ENCODE results near the gene ANO3.

ANO3 gene

DNA sequence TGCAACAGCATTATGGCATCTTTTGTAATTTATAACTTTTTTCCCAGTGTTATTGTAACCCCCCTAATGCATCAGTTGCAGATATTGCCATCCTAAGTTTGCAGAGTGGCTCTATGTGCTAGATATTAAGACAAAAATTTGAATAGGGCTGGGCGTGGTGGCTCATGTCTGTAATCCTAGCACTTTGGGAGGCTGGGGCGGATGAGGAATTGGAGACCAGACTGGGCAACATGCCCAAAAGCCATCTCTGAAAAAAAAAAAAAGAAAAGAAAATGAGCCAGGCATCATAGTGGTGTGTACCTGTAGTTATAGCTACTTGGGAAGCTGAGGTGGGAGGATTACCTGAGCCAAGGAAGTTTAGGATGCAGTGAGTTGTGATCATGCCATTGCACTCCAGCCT, 290.3 kb downstream of the ANO3 start:
- H3K9me2 ChIP-seq (replicated peaks; ENCODE audit: control insufficient read depth, low read length), result no peaks in the 10 kb centered on the region
- H4K20me1 ChIP-seq (ENCODE audit: control insufficient read depth, insufficient read depth, low read depth, low read length), result no peaks in the 10 kb centered on the region
- no peaks in the 10 kb centered on the region for H3F3A ChIP-seq (ENCODE audit: control insufficient read depth, insufficient read depth)
- H3K27me3 ChIP-seq (ENCODE audit: control insufficient read depth, low read length), result no peaks in the 10 kb centered on the region
- H3K36me3 ChIP-seq (ENCODE audit: control insufficient read depth, low read length), result no peaks in the 10 kb centered on the region
- no peak for TF ChIP-seq EZH2phosphoT487 (IDR thresholded peaks at IDR 0.05; ENCODE audit: borderline replicate concordance, low read length)
- TF ChIP-seq, protein P1, sequence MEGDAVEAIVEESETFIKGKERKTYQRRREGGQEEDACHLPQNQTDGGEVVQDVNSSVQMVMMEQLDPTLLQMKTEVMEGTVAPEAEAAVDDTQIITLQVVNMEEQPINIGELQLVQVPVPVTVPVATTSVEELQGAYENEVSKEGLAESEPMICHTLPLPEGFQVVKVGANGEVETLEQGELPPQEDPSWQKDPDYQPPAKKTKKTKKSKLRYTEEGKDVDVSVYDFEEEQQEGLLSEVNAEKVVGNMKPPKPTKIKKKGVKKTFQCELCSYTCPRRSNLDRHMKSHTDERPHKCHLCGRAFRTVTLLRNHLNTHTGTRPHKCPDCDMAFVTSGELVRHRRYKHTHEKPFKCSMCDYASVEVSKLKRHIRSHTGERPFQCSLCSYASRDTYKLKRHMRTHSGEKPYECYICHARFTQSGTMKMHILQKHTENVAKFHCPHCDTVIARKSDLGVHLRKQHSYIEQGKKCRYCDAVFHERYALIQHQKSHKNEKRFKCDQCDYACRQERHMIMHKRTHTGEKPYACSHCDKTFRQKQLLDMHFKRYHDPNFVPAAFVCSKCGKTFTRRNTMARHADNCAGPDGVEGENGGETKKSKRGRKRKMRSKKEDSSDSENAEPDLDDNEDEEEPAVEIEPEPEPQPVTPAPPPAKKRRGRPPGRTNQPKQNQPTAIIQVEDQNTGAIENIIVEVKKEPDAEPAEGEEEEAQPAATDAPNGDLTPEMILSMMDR (IDR thresholded peaks at IDR 0.05; ENCODE audit: low read depth, low read length, poor library complexity, severe bottlenecking), result no peak
- H3K9me3 ChIP-seq (ENCODE audit: control insufficient read depth, insufficient read depth, low read length), result no peaks in the 10 kb centered on the region
- no peak overlapping the region for H3K27ac ChIP-seq (ENCODE audit: low read depth, low read length)
- H3K4me1 ChIP-seq (ENCODE audit: control insufficient read depth, low read length), result no peaks in the 10 kb centered on the region
- no peaks in the 10 kb centered on the region for H3K79me2 ChIP-seq (ENCODE audit: control insufficient read depth, low read length)
- H3K4me3 ChIP-seq (ENCODE audit: low read length), result no peak overlapping the region
- no peak overlapping the region for H3K4me2 ChIP-seq (ENCODE audit: low read length)

DNA sequence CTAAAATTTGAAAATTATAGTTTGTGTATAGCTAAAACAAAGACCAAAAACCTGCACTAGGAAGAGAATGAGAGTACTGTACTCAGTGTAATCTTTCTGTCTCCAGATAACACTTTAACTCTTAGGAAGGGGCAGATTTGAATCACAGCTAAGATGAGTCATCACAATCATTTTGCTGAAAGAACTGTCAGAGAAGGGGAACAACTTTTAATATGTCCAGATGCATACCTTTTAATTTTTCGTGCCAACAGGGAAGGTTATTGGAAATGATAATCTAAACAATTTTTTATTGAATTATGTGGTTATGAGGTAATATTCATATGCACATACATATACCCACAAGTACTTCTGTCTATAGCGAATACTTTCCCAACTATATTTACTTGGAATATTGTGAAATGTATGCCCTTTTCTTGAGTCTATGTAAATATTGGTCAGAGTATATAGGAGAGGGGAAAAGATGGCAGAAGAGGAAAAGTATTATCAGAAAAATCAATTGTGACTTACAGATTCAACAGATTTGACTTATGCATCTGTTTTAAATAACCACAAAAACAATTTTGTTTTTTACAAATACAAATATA, 291.2 kb downstream of the ANO3 start:
- Histone ChIP-seq H4K20me1 (ENCODE audit: control insufficient read depth, insufficient read depth, low read depth, low read length) (no peaks in the 10 kb centered on the region), H3K4me2 (ENCODE audit: low read length) (no peak overlapping the region), H3K36me3 (ENCODE audit: control insufficient read depth, low read length) (no peaks in the 10 kb centered on the region), H3K79me2 (ENCODE audit: control insufficient read depth, low read length) (no peaks in the 10 kb centered on the region), H3K9me3 (ENCODE audit: control insufficient read depth, insufficient read depth, low read length) (no peaks in the 10 kb centered on the region), H3K4me1 (ENCODE audit: control insufficient read depth, low read length) (no peaks in the 10 kb centered on the region), H3K9me2 (replicated peaks; ENCODE audit: control insufficient read depth, low read length) (no peaks in the 10 kb centered on the region), H3K27me3 (ENCODE audit: control insufficient read depth, low read length) (no peaks in the 10 kb centered on the region), H3K27ac (ENCODE audit: low read depth, low read length) (no peak overlapping the region), H3F3A (ENCODE audit: control insufficient read depth, insufficient read depth) (no peaks in the 10 kb centered on the region), H3K4me3 (ENCODE audit: low read length) (no peak overlapping the region)
- TF ChIP-seq EZH2phosphoT487 (IDR thresholded peaks at IDR 0.05; ENCODE audit: borderline replicate concordance, low read length), result no peak
- TF ChIP-seq, protein P1 (IDR thresholded peaks at IDR 0.05; ENCODE audit: low read depth, low read length, poor library complexity, severe bottlenecking), result no peak

DNA sequence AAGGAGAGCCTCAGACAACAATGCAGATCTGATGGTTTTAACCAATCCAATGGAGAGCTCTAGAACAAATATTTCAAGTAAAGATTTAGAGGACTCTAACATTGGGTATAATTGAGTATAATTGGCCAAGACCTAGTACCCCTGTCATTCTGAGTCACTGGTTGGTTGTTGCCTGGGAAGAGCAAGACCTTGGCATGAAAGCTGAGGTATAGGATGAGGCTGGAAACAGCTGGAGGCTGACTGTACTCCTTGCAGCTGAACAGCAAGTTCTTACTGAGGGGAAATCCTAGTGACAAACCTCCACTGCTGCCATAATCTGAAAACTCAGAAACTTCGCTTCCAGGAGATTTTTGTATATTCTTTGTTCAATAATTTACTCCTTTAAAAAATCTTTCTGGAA, 294.4 kb downstream of the ANO3 start:
- H3K27ac ChIP-seq (ENCODE audit: low read depth, low read length), result no peak overlapping the region

More for the DNA sequence above, 294.4 kb downstream of the ANO3 start:
- no peak overlapping the region for H3K4me3 ChIP-seq (ENCODE audit: low read length)
- TF ChIP-seq, protein P1 (IDR thresholded peaks at IDR 0.05; ENCODE audit: low read depth, low read length, poor library complexity, severe bottlenecking), result no peak
- no peak for TF ChIP-seq EZH2phosphoT487 (IDR thresholded peaks at IDR 0.05; ENCODE audit: borderline replicate concordance, low read length)
- H3K79me2 ChIP-seq (ENCODE audit: control insufficient read depth, low read length), result no peaks in the 10 kb centered on the region
- no peaks in the 10 kb centered on the region for H3K36me3 ChIP-seq (ENCODE audit: control insufficient read depth, low read length)
- H3K4me2 ChIP-seq (ENCODE audit: low read length), result no peak overlapping the region
- no peaks in the 10 kb centered on the region for H4K20me1 ChIP-seq (ENCODE audit: control insufficient read depth, insufficient read depth, low read depth, low read length)
- H3K27me3 ChIP-seq (ENCODE audit: control insufficient read depth, low read length), result no peaks in the 10 kb centered on the region
- no peaks in the 10 kb centered on the region for H3K9me3 ChIP-seq (ENCODE audit: control insufficient read depth, insufficient read depth, low read length)
- H3F3A ChIP-seq (ENCODE audit: control insufficient read depth, insufficient read depth), result no peaks in the 10 kb centered on the region
- no peaks in the 10 kb centered on the region for H3K4me1 ChIP-seq (ENCODE audit: control insufficient read depth, low read length)
- no peaks in the 10 kb centered on the region for H3K9me2 ChIP-seq (replicated peaks; ENCODE audit: control insufficient read depth, low read length)
